Measurements from ENCODE around the gene UMODL1.

- TF ChIP-seq CTCF (IDR thresholded peaks at IDR 0.05; ENCODE audit: borderline replicate concordance, extremely low read depth, low read length, poor library complexity, severe bottlenecking) (no peak), EZH2 (IDR thresholded peaks at IDR 0.05; ENCODE audit: borderline replicate concordance, low read depth, low read length, severe bottlenecking) (no peak)
Measured at GRCh38 chr21:42150474-42151085, 79.5 kb downstream of the UMODL1 start.
